ENCODE results near the gene SLC9C2. TPM values are rescaled to one million over a fixed set of nuclear protein-coding genes. Genes with fewer than 3 reads are reported as not detected.
"Not testable (repeated sequence)": the region's sequence is repeated elsewhere in the genome, so short reads cannot be mapped to it uniquely, and the experiment has no call there.

SLC9C2 gene
- total RNA-seq, 1 experiment from 2014 or later: not detected

DNA sequence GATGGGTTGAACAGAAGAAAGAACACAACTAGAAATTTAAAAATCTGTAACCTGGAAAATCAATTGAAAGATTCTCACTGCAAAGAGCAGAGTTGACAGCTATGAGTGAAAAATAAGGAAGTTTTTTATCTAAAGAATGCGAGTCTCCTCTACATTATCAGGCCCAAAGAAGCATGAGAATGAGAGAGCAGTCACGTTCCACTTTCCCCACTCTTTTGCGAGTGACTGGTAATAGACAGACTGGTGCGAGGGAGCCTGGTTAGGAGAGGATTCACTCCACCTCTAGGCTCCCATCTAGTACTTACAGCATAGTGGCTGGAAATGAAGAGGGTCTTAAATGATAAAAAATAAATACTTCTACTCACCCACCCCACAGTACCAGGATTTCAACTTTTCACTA lies 73.8 kb downstream of the SLC9C2 start:
- no peak for DNase-seq (ENCODE audit: low read depth)

DNA sequence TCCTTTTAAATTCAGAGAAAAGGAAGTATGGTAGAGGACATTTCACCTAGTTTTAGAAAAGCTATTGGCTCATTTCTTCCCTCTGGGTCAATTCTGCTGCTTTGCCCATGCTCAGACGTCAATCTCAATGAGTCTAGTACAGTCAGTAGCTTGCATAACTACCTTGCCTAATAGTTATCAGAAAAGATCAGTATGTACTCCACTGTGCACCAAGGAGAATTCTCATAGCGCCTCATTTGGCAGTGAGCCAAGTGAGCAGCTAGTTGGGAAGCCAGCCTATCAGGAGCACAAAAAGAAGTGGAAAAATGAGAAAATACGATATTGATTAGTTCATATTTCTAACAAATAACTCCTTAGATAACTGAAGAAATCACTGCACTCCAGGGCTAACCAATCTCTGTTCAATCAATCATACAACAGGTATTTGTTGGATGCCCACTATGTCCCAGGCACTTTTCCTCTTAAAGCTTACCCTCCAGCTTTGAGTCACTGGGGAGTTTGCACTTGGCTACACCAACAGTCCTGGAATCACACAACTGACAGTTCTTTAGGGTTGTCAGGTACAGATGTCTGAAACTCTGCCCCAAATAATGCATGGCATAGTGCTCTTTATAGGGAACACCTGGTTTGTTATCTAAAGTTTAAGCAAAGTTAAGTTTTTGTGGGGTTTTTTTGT lies 75.6 kb downstream of the SLC9C2 start:
- peak; percentile 36 for DNase-seq (ENCODE audit: low read depth)

- no peak for DNase-seq (ENCODE audit: low read depth)
These were observed 76.9 kb downstream of the SLC9C2 start for GRCh38 chr1:173525926-173526325.

DNA sequence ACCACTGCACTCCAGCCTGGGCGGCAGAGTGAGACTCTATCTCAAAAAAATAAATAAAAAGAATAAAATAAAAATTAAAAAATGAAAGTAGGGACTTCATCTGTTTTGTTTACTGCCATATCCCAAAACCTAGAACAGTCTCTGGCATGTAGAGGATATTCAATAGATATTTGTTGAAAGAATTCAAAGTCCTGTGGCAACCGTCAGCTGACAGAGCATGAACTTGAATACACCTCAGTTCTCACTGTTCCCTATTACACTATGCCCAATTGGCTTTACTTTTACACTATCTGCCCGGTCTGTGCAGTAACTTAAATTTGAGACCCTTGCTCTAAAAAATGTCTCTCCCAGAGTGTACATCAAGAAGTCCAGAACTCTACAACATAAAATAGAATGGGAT lies 79.5 kb downstream of the SLC9C2 start:
- DNase-seq (ENCODE audit: low read depth): no peak

DNA sequence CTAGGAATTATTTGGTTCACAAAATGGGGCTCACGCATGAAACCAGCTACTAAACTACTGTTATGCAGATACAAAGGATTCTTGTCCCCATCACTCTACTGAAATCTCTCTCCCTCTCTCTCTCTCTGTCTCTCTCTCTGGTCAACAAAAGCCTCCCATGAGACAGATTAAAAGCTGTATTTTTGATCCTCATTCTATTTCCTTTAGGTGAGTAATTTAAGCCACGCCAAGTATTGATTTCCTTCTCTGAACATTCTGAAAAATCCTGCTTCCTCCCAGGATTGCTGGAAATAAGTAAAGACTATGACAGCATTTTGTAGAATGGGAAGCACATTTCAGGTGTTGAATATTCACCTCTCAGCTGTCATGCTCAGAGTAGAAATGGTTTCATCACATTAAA lies 82.1 kb downstream of the SLC9C2 start:
- no peak for DNase-seq (ENCODE audit: low read depth)

DNA sequence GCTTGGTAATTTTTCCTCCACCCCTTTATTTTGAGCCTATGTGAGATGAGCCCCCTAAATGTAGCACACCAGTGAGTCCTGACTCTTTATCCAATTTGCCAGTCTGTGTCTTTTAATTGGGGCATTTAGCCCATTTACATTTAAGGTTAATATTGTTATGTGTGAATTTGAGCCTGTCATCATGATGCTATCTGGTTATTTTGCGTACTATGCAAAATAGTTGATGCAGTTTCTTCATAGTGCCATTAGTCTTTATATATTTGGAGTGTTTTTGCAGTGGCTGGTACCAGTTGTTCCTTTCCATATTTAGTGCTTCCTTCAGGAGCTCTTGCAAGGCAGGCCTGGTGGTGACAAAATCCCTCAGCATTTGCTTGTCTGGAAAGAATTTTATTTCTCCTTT lies 88.4 kb downstream of the SLC9C2 start:
- not testable (repeated sequence) for DNase-seq (ENCODE audit: low read depth)

- no peak for DNase-seq (ENCODE audit: low read depth)
These were observed 93.1 kb downstream of the SLC9C2 start for GRCh38 chr1:173509797-173510196.

- DNase-seq (ENCODE audit: low read depth): peak; percentile 39
These were observed 94.3 kb downstream of the SLC9C2 start for GRCh38 chr1:173508541-173508940.

- peak; percentile 83 for DNase-seq (ENCODE audit: low read depth)
These were observed 95.0 kb downstream of the SLC9C2 start for GRCh38 chr1:173507847-173508209.

DNA sequence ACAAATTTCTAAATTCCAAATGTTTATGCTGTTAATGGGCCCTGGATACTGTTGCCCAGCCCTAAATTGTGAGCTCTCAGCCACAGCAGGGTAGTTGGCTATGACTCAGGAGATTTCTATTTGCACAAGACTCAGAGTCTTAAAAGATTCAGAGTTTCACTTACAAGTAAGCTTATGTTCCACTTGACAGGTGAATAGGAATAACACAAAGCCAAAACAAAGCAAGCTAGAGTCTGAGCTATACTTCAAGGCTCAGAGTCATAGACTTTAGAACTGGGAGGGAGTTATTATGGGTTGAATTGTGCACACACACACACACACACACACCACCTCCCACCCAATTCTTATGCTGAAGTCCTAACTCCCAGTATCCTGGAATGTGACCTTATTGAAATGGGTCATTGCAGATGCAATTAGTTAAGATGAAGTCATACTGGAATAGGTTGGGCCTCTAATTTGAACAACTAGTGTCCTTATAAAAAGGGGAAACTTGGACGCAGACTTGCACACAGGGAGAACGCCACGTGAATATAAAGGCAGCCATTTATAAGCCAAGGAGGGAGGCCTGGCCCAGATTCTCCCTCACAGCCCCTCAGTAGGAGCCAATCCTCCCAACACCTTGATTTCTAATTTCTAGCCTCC lies 95.5 kb downstream of the SLC9C2 start:
- DNase-seq (ENCODE audit: low read depth): peak; percentile 94

GRCh38 chr1:173506437-173506836 lies 96.4 kb downstream of the SLC9C2 start:
- DNase-seq (ENCODE audit: low read depth): peak; percentile 39

GRCh38 chr1:173505391-173505790 lies 97.5 kb downstream of the SLC9C2 start:
- no peak for DNase-seq (ENCODE audit: low read depth)

GRCh38 chr1:173504268-173504667 lies 98.6 kb downstream of the SLC9C2 start:
- no peak for DNase-seq (ENCODE audit: low read depth)

GRCh38 chr1:173503391-173503790 lies 99.5 kb downstream of the SLC9C2 start:
- DNase-seq (ENCODE audit: low read depth): no peak

DNA sequence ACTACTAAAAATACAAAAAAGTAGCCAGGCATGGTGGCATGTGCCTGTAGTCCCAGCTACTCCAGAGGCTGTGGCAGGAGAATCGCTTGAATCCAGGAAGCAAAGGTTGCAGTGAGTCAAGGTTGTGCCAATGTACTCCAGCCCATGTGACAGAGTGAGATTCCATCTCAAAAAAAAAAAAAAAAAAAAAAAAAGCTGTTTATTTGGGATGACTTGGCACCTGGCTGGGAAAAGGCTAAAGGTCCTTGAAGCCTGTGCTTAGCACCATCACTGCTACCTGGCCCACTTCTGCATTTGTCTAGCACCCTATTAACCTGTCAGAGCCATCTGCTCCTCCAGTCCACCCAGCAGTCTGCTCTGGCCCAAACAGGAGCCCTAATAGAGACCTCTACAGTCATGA lies 100.8 kb downstream of the SLC9C2 start:
- no peak for DNase-seq (ENCODE audit: low read depth)

GRCh38 chr1:173499729-173500128 lies 103.1 kb downstream of the SLC9C2 start:
- no peak for DNase-seq (ENCODE audit: low read depth)

GRCh38 chr1:173496757-173497320 lies 106.0 kb downstream of the SLC9C2 start:
- no peak for DNase-seq (ENCODE audit: low read depth)

DNA sequence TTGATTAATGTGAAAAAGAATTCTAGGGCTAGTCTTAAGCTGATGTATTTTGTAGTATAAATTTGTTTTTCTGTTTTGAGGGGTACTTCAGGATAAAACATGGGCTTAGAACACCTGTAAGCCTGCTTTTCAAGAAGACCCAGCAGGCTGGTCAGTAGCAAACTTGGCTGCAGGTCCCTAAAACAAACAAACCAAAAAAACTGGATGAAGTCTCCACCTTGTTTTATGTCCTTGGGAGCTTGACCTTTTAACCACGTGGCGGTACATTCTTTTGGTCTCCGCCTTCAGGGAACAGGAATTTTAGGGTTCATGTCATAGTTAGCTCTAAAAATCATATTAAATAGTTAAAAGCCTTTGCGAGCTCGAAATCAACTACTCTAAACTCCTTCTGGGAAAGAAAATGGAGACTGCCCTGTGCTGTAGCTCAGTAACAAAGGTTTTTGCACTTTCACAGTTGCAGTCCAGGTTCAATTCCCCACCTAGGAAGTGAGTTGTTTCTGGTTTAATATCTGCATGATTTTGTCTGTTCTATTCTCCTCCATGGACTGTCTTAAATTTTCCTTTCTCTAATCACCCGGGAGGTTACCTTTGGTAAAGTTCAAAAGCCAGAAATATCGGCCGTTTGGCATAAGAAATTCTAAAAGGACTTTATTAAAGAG lies 107.1 kb downstream of the SLC9C2 start:
- DNase-seq (ENCODE audit: low read depth): no peak

DNA sequence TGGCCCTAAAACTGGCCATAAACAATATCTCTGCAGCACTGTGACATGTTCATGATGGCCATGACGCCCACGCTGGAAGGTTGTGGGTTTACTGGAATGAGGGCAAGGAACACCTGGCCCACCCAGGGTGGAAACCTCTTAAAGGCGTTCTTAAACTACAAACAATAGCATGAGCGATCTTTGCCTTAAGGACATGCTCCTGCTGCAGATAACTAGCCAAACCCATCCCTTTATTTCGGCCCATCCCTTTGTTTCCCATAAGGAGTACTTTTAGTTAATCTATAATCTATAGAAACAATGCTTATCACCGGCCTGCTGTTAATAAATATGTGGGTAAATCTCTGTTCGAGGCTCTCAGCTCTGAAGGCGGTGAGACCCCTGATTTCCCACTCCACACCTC lies 109.7 kb downstream of the SLC9C2 start:
- DNase-seq (ENCODE audit: low read depth): not testable (repeated sequence)

GRCh38 chr1:173491508-173491907 lies 111.4 kb downstream of the SLC9C2 start:
- no peak for DNase-seq (ENCODE audit: low read depth)

DNA sequence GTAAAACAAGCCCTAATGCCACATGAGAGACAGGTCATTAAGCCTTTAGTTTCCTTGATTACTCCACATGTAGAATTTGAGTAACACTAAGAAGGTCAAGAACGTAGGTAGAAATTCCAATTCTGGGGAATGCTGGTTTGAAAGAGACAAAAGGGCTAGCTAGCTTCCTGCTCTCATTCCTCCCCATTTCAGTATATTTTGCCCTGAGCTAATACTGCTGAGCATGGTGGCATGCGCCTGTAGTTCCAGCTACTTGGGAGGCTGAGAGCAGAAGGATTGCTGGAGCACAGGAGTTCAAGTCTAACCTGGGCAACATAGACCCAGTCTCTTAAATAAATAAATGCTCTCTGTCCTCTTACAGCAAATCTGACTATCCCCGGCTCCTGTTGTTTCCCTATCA lies 112.9 kb downstream of the SLC9C2 start:
- no peak for DNase-seq (ENCODE audit: low read depth)

- peak; percentile 44 for DNase-seq (ENCODE audit: low read depth)
These were observed 113.7 kb downstream of the SLC9C2 start for GRCh38 chr1:173489149-173489600.

GRCh38 chr1:173488001-173488400 lies 114.9 kb downstream of the SLC9C2 start:
- no peak for DNase-seq (ENCODE audit: low read depth)

All from M059J (cell line).